Thoracic aorta (tissue), 2 donors: Measurements from ENCODE around the gene ZNRD2. TPM values are rescaled to one million over a fixed set of nuclear protein-coding genes. Genes with fewer than 3 reads are reported as not detected.
A peak's percentile ranks its signal among the peaks of the same experiment; 100 is the strongest.

ENCODE experiments used
- ATAC-seq: fragments of 150-250 bp; one replicate; pipeline ENCODE4 v1.8.0; 2017; ENCODE audit warnings: low read depth; ENCODE audit not compliant: insufficient number of reproducible peaks, low FRiP score
- DNase-seq: peaks from one replicate; pipeline ENCODE4 v3.0.0-alpha.2; 2020; ENCODE audit warnings: low spot score
- H3K27ac ChIP-seq, 2 donors: fragments of 200-600 bp; sonication (generic); 1 replicate in 1 of 2; 2 replicates in 1 of 2; pipeline ENCODE4 v1.5.1; 2016; ENCODE audit warnings: mild to moderate bottlenecking in 2 of 2, moderate library complexity in 2 of 2
- H3K27me3 ChIP-seq: fragments of 200-600 bp; sonication (generic); replicated peaks from 2 replicates; pipeline ENCODE4 v1.6.0; 2016; ENCODE audit warnings: mild to moderate bottlenecking; ENCODE audit not compliant: insufficient read depth
- H3K36me3 ChIP-seq: fragments of 200-600 bp; sonication (generic); one replicate; pipeline ENCODE4 v1.5.1; 2016
- H3K4me1 ChIP-seq, 2 donors: fragments of 200-600 bp; sonication (generic); 1 replicate in 1 of 2; 2 replicates in 1 of 2; pipeline versions ENCODE4 v1.5.1 to v1.6.0; 2016; ENCODE audit warnings: low read depth in 2 of 2, mild to moderate bottlenecking in 1 of 2; ENCODE audit not compliant: control insufficient read depth in 1 of 2
- H3K4me3 ChIP-seq: fragments of 200-600 bp; sonication (generic); 2 replicates; pipeline ENCODE4 v1.5.1; 2016; ENCODE audit warnings: mild to moderate bottlenecking
- H3K9me3 ChIP-seq: fragments of 200-600 bp; sonication (generic); 2 replicates; pipeline ENCODE4 v1.5.1; 2016
- CTCF ChIP-seq: fragments of 200-600 bp; sonication (generic); IDR thresholded peaks from one replicate; pipeline ENCODE4 v1.5.1; 2019; ENCODE audit warnings: antibody characterized with exemption
- total RNA-seq, 2 donors: library from RNA; depleted of rRNA; stranded (reverse); fragments of >200 nt; gene quantifications; one replicate each; pipeline versions ENCODE4 v1.1.0 to v1.2.3, GENCODE V29; 2016

The ZNRD2 gene
- total RNA-seq, 2 donors from 2014 or later: 38.4 to 51.7 TPM

- no peak for TF ChIP-seq CTCF
- Histone ChIP-seq H3K27ac (peak overlapping the region in 1 of 2 donors; percentile 12), H3K27me3 (no peaks in the 10 kb centered on the region), H3K4me3 (peak overlapping the region; percentile 50), H3K36me3 (peaks cover 51% of the 10 kb centered on the region), H3K4me1 (peaks cover 4 to 8% of the 10 kb centered on the region in 2 donors), H3K9me3 (no peaks in the 10 kb centered on the region)
- no peak for ATAC-seq
- no peak for DNase-seq
Measured at GRCh38 chr11:65546217-65546958, 23.9 kb upstream of the ZNRD2 start.

- H3K9me3 ChIP-seq: no peaks in the 10 kb centered on the region
- ATAC-seq: no peak
- no peaks in the 10 kb centered on the region for H3K27me3 ChIP-seq
- H3K4me1 ChIP-seq: no peaks in the 10 kb centered on the region
- peaks cover 56% of the 10 kb centered on the region for H3K36me3 ChIP-seq
- H3K27ac ChIP-seq: no peak overlapping the region
- H3K4me3 ChIP-seq: no peak overlapping the region
- no peak for DNase-seq
- TF ChIP-seq CTCF: no peak
Measured at GRCh38 chr11:65547446-65548125, 22.7 kb upstream of the ZNRD2 start.

GRCh38 chr11:65548395-65548794 is 21.9 kb upstream of the ZNRD2 start:
- no peaks in the 10 kb centered on the region for H3K27me3 ChIP-seq
- H3K36me3 ChIP-seq: peaks cover 53% of the 10 kb centered on the region
- no peak for TF ChIP-seq CTCF
- H3K4me1 ChIP-seq: no peaks in the 10 kb centered on the region
- no peak overlapping the region for H3K4me3 ChIP-seq
- ATAC-seq (no peak), DNase-seq (no peak)
- peak overlapping the region in 1 of 2 donors; percentile 34 for H3K27ac ChIP-seq
- no peaks in the 10 kb centered on the region for H3K9me3 ChIP-seq

- DNase-seq (no peak), ATAC-seq (no peak)
- TF ChIP-seq CTCF: no peak
- no peak overlapping the region for H3K4me3 ChIP-seq
- H3K36me3 ChIP-seq: peaks cover 53% of the 10 kb centered on the region
- peak overlapping the region in 1 of 2 donors; percentile 34 for H3K27ac ChIP-seq
- H3K9me3 ChIP-seq: no peaks in the 10 kb centered on the region
- H3K27me3 ChIP-seq: no peaks in the 10 kb centered on the region
- peaks cover 1 to 3% of the 10 kb centered on the region in 2 donors for H3K4me1 ChIP-seq
Measured at GRCh38 chr11:65549096-65549495, 21.2 kb upstream of the ZNRD2 start.

- Histone ChIP-seq H3K9me3 (no peaks in the 10 kb centered on the region), H3K36me3 (peaks cover 37% of the 10 kb centered on the region), H3K27ac (no peak overlapping the region), H3K4me1 (peaks cover 20 to 30% of the 10 kb centered on the region in 2 donors), H3K27me3 (no peaks in the 10 kb centered on the region), H3K4me3 (no peak overlapping the region)
- ATAC-seq (no peak), DNase-seq (no peak)
- peak; percentile 37 for TF ChIP-seq CTCF
Measured at GRCh38 chr11:65551572-65552387, 18.5 kb upstream of the ZNRD2 start.
